Keratinocyte (primary cell): ENCODE data around the gene KLHDC8B. TPM values are rescaled to one million over a fixed set of nuclear protein-coding genes. Genes with fewer than 3 reads are reported as not detected.

Experiments used
- DNase-seq: peaks from one replicate; pipeline ENCODE4 v3.0.0-alpha.2; 2011; ENCODE audit warnings: low read depth, missing footprints, low spot score
- FAIRE-seq: peaks from 2 replicates; lab custom pipeline; 2011; peaks lifted over from hg19 to GRCh38; lab: Jason Lieb, UNC
- H2AFZ ChIP-seq: 2 replicates; pipeline ENCODE4 v1.6.0; 2012; ENCODE audit warnings: low read length, control low read depth, inconsistent platforms; ENCODE audit not compliant: control insufficient read depth
- H3K27ac ChIP-seq: 2 replicates; pipeline ENCODE4 v1.5.1; 2011; ENCODE audit warnings: low read length; ENCODE audit not compliant: control insufficient read depth, insufficient read depth
- H3K27me3 ChIP-seq: 3 replicates; pipeline ENCODE4 v1.6.0; 2011; ENCODE audit warnings: low read length; ENCODE audit not compliant: control insufficient read depth, insufficient read depth; ENCODE audit errors: extremely low read depth
- H3K36me3 ChIP-seq, 2 experiments: 2 replicates in 1 of 2; 3 replicates in 1 of 2; pipeline ENCODE4 v1.5.1; 2011; ENCODE audit warnings: low read length in 2 of 2, mild to moderate bottlenecking in 1 of 2; ENCODE audit not compliant: control insufficient read depth in 2 of 2, insufficient read depth in 2 of 2; ENCODE audit errors: extremely low read depth in 1 of 2
- H3K4me1 ChIP-seq: 3 replicates; pipeline ENCODE4 v1.5.1; 2011; ENCODE audit warnings: low read length; ENCODE audit not compliant: control insufficient read depth, insufficient read depth; ENCODE audit errors: extremely low read depth
- H3K4me2 ChIP-seq: 3 replicates; pipeline ENCODE4 v1.6.0; 2011; ENCODE audit warnings: low read depth, low read length; ENCODE audit not compliant: control insufficient read depth, insufficient read depth; ENCODE audit errors: extremely low read depth
- H3K4me3 ChIP-seq, 3 experiments: fragments of 200-600 bp in 1 of 3; sonication (generic) in 1 of 3; 2 replicates in 2 of 3; 3 replicates in 1 of 3; pipeline ENCODE4 v1.5.1; 2011 to 2016; ENCODE audit warnings: low read length in 3 of 3, mild to moderate bottlenecking in 3 of 3, control low read depth in 2 of 3, inconsistent platforms in 1 of 3, low read depth in 1 of 3, mixed read lengths in 1 of 3, mixed run types in 1 of 3, moderate library complexity in 1 of 3; ENCODE audit not compliant: control insufficient read depth in 2 of 3, insufficient read depth in 2 of 3; ENCODE audit errors: extremely low read depth in 1 of 3
- H3K79me2 ChIP-seq: 2 replicates; pipeline ENCODE4 v1.6.0; 2012; ENCODE audit warnings: low read length; ENCODE audit not compliant: control insufficient read depth, insufficient read depth
- H3K9ac ChIP-seq: 3 replicates; pipeline ENCODE4 v1.6.0; 2011; ENCODE audit warnings: low read length; ENCODE audit not compliant: control insufficient read depth, insufficient read depth; ENCODE audit errors: extremely low read depth
- H3K9me1 ChIP-seq: 3 replicates; pipeline ENCODE4 v1.6.0; 2011; ENCODE audit warnings: low read length; ENCODE audit not compliant: control insufficient read depth, insufficient read depth; ENCODE audit errors: extremely low read depth
- H3K9me3 ChIP-seq: 2 replicates; pipeline ENCODE4 v1.5.1; 2012; ENCODE audit warnings: low read depth, low read length; ENCODE audit not compliant: control insufficient read depth
- H4K20me1 ChIP-seq: 3 replicates; pipeline ENCODE4 v1.6.0; 2011; ENCODE audit warnings: low read length; ENCODE audit not compliant: control insufficient read depth, insufficient read depth; ENCODE audit errors: extremely low read depth
- CTCF ChIP-seq, 3 experiments: IDR thresholded peaks in 1 of 3; conservative IDR thresholded peaks in 1 of 3; optimal IDR thresholded peaks in 1 of 3; 2 replicates in 2 of 3; 3 replicates in 1 of 3; pipeline versions ENCODE3 to v1.5.1; 2011; ENCODE audit warnings: low read length in 3 of 3, mild to moderate bottlenecking in 3 of 3, moderate library complexity in 2 of 3, control low read depth in 1 of 3, inconsistent platforms in 1 of 3; ENCODE audit not compliant: insufficient read depth in 2 of 3; ENCODE audit errors: extremely low read depth in 1 of 3
- EZH2 ChIP-seq: IDR thresholded peaks from one replicate; pipeline ENCODE4 v1.6.1; 2012; ENCODE audit warnings: inconsistent platforms, mild to moderate bottlenecking, low read length, moderate library complexity
- dilution Hi-C: fragments of 300-500 bp; cut with MboI; formaldehyde crosslinking; loops from one replicate; pipeline ENCODE4 v1.7.0; 2020; ENCODE audit warnings: low sequenced_read_pairs; ENCODE audit not compliant: extremely low pct_ligation_motif_present
- polyA plus RNA-seq, 5 experiments: library from polyadenylated mRNA; depleted of rRNA in 3 of 5; stranded (reverse) in 3 of 5; stranded (forward) in 1 of 5; unstranded in 1 of 5; fragments of >200 nt; gene quantifications; 1 replicate in 1 of 5; 2 replicates in 3 of 5; 3 replicates in 1 of 5; pipeline versions ENCODE4 v1.2.1 to v1.2.3, GENCODE V29; 2011 to 2012; ENCODE audit warnings: missing spikeins in 2 of 5, low read depth in 1 of 5, low replicate concordance in 1 of 5

Gene KLHDC8B
- polyA plus RNA-seq, 1 donor (not counting 4 experiments of a cell fraction or from before 2014, with no cell fraction given) = 19.5 TPM

DNA sequence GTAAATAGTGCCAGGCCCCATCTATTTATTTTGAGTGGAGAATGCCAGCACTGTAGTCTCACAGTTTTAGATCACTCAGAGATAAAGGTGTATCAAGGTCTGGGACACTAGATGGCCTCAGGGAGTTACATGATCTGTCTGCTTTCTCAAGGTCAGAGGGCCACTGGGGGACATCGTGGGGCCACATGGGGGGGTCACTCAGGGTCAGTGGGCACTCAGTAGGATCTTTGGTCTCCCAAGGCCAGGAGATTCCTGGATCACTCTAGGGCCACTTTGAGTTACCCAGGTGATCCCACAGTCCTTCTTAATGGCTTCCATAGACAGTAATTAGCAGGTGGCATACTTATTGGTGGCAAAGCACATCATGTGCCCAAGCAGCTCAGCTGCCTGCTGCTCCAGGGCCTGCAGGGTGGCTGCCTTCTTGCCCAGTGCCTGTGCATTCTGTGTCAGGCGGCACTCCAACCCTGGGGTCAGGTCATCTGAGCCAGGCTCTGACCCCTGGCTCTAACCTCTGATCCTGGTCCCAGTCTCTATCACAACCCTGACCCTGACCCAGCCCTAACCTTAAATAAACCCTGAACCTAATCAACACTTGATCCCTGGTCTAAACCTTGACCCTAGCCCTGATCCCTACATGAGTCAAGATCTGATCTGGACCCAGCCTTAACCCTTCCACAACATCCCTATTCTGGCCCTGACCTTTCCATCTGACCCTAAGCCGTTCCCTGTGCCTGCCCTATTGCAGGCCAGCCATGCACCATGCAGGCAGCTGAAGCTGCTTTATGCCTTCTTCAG is 36.7 kb upstream of the KLHDC8B start:
- H3K27ac ChIP-seq = no peak overlapping the region
- no peak overlapping the region for H3K9ac ChIP-seq
- TF ChIP-seq EZH2 (no peak), CTCF (optimal IDR thresholded peaks at IDR 0.05 in 1 of 3, IDR thresholded peaks at IDR 0.05 in 1 of 3, conservative IDR thresholded peaks at IDR 0.05 in 1 of 3; ENCODE audit: extremely low read depth in 1 of 3, insufficient read depth in 2 of 3, low read length in 3 of 3) (no peak)
- no peak overlapping the region for H3K4me2 ChIP-seq
- no peak overlapping the region for H2AFZ ChIP-seq
- no peaks in the 10 kb centered on the region for H3K9me1 ChIP-seq
- FAIRE-seq (no peak), DNase-seq (no peak)
- H3K4me1 ChIP-seq = peaks cover 19% of the 10 kb centered on the region
- H3K79me2 ChIP-seq = peaks cover 18% of the 10 kb centered on the region
- H3K9me3 ChIP-seq = no peaks in the 10 kb centered on the region
- no peaks in the 10 kb centered on the region for H3K27me3 ChIP-seq
- no peak overlapping the region for H3K4me3 ChIP-seq
- H3K36me3 ChIP-seq = peaks cover 4 to 7% of the 10 kb centered on the region in 2 experiments
- dilution Hi-C loops = no loop called here
- no peaks in the 10 kb centered on the region for H4K20me1 ChIP-seq

DNA sequence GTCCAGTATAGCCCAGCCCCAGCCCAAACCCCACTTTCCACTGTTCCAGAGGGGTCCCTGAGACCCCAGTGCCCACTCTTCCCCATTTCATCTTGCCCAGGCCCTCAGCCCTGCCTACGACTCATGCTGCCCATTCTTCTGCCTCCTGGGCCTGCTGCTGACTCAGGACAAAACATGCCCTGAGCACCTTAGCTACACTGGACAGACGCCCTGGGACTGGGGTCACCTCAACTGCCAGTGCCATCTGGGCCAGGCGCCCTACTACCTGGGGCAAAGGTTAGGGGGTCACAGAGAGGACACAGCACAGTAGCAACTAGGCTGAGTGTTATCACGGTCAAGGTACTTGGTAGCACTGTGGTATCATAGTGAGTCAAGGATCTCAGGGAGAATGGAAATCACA is 35.9 kb upstream of the KLHDC8B start:
- Histone ChIP-seq H4K20me1 (no peaks in the 10 kb centered on the region), H3K79me2 (peaks cover 18% of the 10 kb centered on the region), H3K4me2 (no peak overlapping the region), H3K27me3 (no peaks in the 10 kb centered on the region), H3K36me3 (peaks cover 0 to 6% of the 10 kb centered on the region in 2 experiments), H3K9me1 (no peaks in the 10 kb centered on the region), H3K9me3 (no peaks in the 10 kb centered on the region), H3K4me1 (peaks cover 19% of the 10 kb centered on the region), H3K9ac (no peak overlapping the region), H2AFZ (no peak overlapping the region), H3K27ac (no peak overlapping the region), H3K4me3 (no peak overlapping the region)
- DNase-seq = no peak
- TF ChIP-seq EZH2 = no peak
- TF ChIP-seq CTCF (optimal IDR thresholded peaks at IDR 0.05 in 1 of 3, IDR thresholded peaks at IDR 0.05 in 1 of 3, conservative IDR thresholded peaks at IDR 0.05 in 1 of 3; ENCODE audit: extremely low read depth in 1 of 3, insufficient read depth in 2 of 3, low read length in 3 of 3) = no peak
- dilution Hi-C loops = no loop called here
- FAIRE-seq = no peak
